ENCODE results near the gene ZNF587. TPM values are rescaled to one million over a fixed set of nuclear protein-coding genes. Genes with fewer than 3 reads are reported as not detected.
"Not testable (repeated sequence)": the region's sequence is repeated elsewhere in the genome, so short reads cannot be mapped to it uniquely, and the experiment has no call there.

The ZNF587 gene
- total and polyA plus RNA-seq, 4 donors = 6.7 to 44.4 (median 15.8) TPM

- Histone ChIP-seq H3K27ac (ENCODE audit: low read depth in 1 of 2, low read length in 1 of 2) (no peak overlapping the region), H3K9ac (ENCODE audit: insufficient read depth in 1 of 2, low read length in 2 of 2) (no peak overlapping the region), H3K9me3 (ENCODE audit: control insufficient read depth in 4 of 4, insufficient read depth in 3 of 4, low read length in 3 of 4) (peaks cover 0 to 3% (median 0%) of the 10 kb centered on the region in 4 donors), H3K4me1 (ENCODE audit: control insufficient read depth in 5 of 5, insufficient read depth in 5 of 5, low read length in 5 of 5) (peaks cover 0 to 16% (median 3%) of the 10 kb centered on the region in 5 donors), H3K4me3 (no peak overlapping the region), H3K36me3 (ENCODE audit: control insufficient read depth in 4 of 4, insufficient read depth in 4 of 4, low read length in 4 of 4) (peaks cover 5 to 17% (median 11%) of the 10 kb centered on the region in 4 donors), H3K27me3 (ENCODE audit: control insufficient read depth in 3 of 3, insufficient read depth in 3 of 3, low read length in 2 of 3) (no peaks in the 10 kb centered on the region)
- ATAC-seq (ENCODE audit: insufficient read depth, low FRiP score) (no peak), DNase-seq (no peak)
- no peak for TF ChIP-seq CTCF (IDR thresholded peaks at IDR 0.05; ENCODE audit: control extremely low read depth, extremely low read depth)
- WGBS, 2 donors = 50 to 79% methylated on average over 3 of the region's 3 CpGs
Observed at GRCh38 chr19:57812226-57812625, 37.4 kb upstream of the ZNF587 start.

- ATAC-seq (ENCODE audit: insufficient read depth, low FRiP score); H3K27me3 ChIP-seq (ENCODE audit: control insufficient read depth in 3 of 3, insufficient read depth in 3 of 3, low read length in 2 of 3); H3K9ac ChIP-seq (ENCODE audit: insufficient read depth in 1 of 2, low read length in 2 of 2); H3K9me3 ChIP-seq (ENCODE audit: control insufficient read depth in 4 of 4, insufficient read depth in 3 of 4, low read length in 3 of 4); H3K4me3 ChIP-seq; H3K27ac ChIP-seq (ENCODE audit: low read depth in 1 of 2, low read length in 1 of 2): not testable (repeated sequence)
- Histone ChIP-seq H3K36me3 (ENCODE audit: control insufficient read depth in 4 of 4, insufficient read depth in 4 of 4, low read length in 4 of 4) (peaks cover 5 to 14% (median 9%) of the 10 kb centered on the region in 4 donors), H3K4me1 (ENCODE audit: control insufficient read depth in 5 of 5, insufficient read depth in 5 of 5, low read length in 5 of 5) (peaks cover 0 to 16% (median 3%) of the 10 kb centered on the region in 5 donors)
- DNase-seq = peak in 1 of 3 donors; percentile 52
- 77 to 80% methylated on average over 11 to 13 of the region's 13 CpGs for WGBS, 2 donors
Observed at GRCh38 chr19:57812975-57813820, 36.5 kb upstream of the ZNF587 start.

GRCh38 chr19:57813919-57814504 is 35.6 kb upstream of the ZNF587 start:
- peaks cover 0 to 16% (median 3%) of the 10 kb centered on the region in 5 donors for H3K4me1 ChIP-seq (ENCODE audit: control insufficient read depth in 5 of 5, insufficient read depth in 5 of 5, low read length in 5 of 5)
- DNase-seq (no peak), ATAC-seq (ENCODE audit: insufficient read depth, low FRiP score) (no peak)
- peak overlapping the region; percentile 82 for H3K4me3 ChIP-seq
- peaks cover 0 to 3% (median 0%) of the 10 kb centered on the region in 4 donors for H3K9me3 ChIP-seq (ENCODE audit: control insufficient read depth in 4 of 4, insufficient read depth in 3 of 4, low read length in 3 of 4)
- H3K9ac ChIP-seq (ENCODE audit: insufficient read depth in 1 of 2, low read length in 2 of 2) = peak overlapping the region; percentile 52 to 86
- 24 to 25% methylated on average over 11 to 13 of the region's 13 CpGs for WGBS, 2 donors
- H3K27ac ChIP-seq (ENCODE audit: low read depth in 1 of 2, low read length in 1 of 2) = peak overlapping the region; percentile 79 to 86
- H3K27me3 ChIP-seq (ENCODE audit: control insufficient read depth in 3 of 3, insufficient read depth in 3 of 3, low read length in 2 of 3) = no peaks in the 10 kb centered on the region
- no peak for TF ChIP-seq CTCF (IDR thresholded peaks at IDR 0.05; ENCODE audit: control extremely low read depth, extremely low read depth)
- H3K36me3 ChIP-seq (ENCODE audit: control insufficient read depth in 4 of 4, insufficient read depth in 4 of 4, low read length in 4 of 4) = peaks cover 4 to 9% (median 7%) of the 10 kb centered on the region in 4 donors
